ENCODE measurements around the gene LRRC28.

The LRRC28 gene

GRCh38 chr15:99283717-99284116 is 32.4 kb downstream of the LRRC28 start:
- TF ChIP-seq REST (IDR thresholded peaks at IDR 0.05; ENCODE audit: insufficient replicate concordance, low read depth) (no peak), POLR2AphosphoS5 (IDR thresholded peaks at IDR 0.05; ENCODE audit: low read depth) (no peak), SPI1 (IDR thresholded peaks at IDR 0.05; ENCODE audit: borderline replicate concordance, low read depth) (no peak), GABPA (IDR thresholded peaks at IDR 0.05; ENCODE audit: low read depth) (no peak), CTCF (IDR thresholded peaks at IDR 0.05; ENCODE audit: insufficient read depth, low read length) (no peak)
- no peak overlapping the region for H3K4me3 ChIP-seq (replicated peaks; ENCODE audit: insufficient read depth, low read length)
- no peaks in the 10 kb centered on the region for H3K27me3 ChIP-seq (ENCODE audit: insufficient read depth, poor library complexity, severe bottlenecking)
- no peak for DNase-seq (ENCODE audit: low read depth in 1 of 2, low spot score in 1 of 2)
- H3K27ac ChIP-seq (replicated peaks): no peak overlapping the region

- Histone ChIP-seq H3K27ac (replicated peaks) (no peak overlapping the region), H3K4me3 (replicated peaks; ENCODE audit: insufficient read depth, low read length) (no peak overlapping the region), H3K27me3 (ENCODE audit: insufficient read depth, poor library complexity, severe bottlenecking) (no peaks in the 10 kb centered on the region)
- no peak for DNase-seq (ENCODE audit: low read depth in 1 of 2, low spot score in 1 of 2)
- no peak for TF ChIP-seq GABPA (IDR thresholded peaks at IDR 0.05; ENCODE audit: low read depth)
- no peak for TF ChIP-seq SPI1 (IDR thresholded peaks at IDR 0.05; ENCODE audit: borderline replicate concordance, low read depth)
- no peak for TF ChIP-seq REST (IDR thresholded peaks at IDR 0.05; ENCODE audit: insufficient replicate concordance, low read depth)
- TF ChIP-seq POLR2AphosphoS5 (IDR thresholded peaks at IDR 0.05; ENCODE audit: low read depth): no peak
- no peak for TF ChIP-seq CTCF (IDR thresholded peaks at IDR 0.05; ENCODE audit: insufficient read depth, low read length)
Measured at GRCh38 chr15:99291643-99292042, 40.4 kb downstream of the LRRC28 start.

GRCh38 chr15:99295840-99296239 is 44.6 kb downstream of the LRRC28 start:
- Histone ChIP-seq H3K27ac (replicated peaks) (no peak overlapping the region), H3K4me3 (replicated peaks; ENCODE audit: insufficient read depth, low read length) (no peak overlapping the region)

More at GRCh38 chr15:99295840-99296239, 44.6 kb downstream of the LRRC28 start:
- TF ChIP-seq GABPA (IDR thresholded peaks at IDR 0.05; ENCODE audit: low read depth) (no peak), CTCF (IDR thresholded peaks at IDR 0.05; ENCODE audit: insufficient read depth, low read length) (no peak), SPI1 (IDR thresholded peaks at IDR 0.05; ENCODE audit: borderline replicate concordance, low read depth) (no peak), REST (IDR thresholded peaks at IDR 0.05; ENCODE audit: insufficient replicate concordance, low read depth) (no peak)
- H3K27me3 ChIP-seq (ENCODE audit: insufficient read depth, poor library complexity, severe bottlenecking): no peaks in the 10 kb centered on the region
- DNase-seq (ENCODE audit: low read depth in 1 of 2, low spot score in 1 of 2): no peak
